Right renal cortex interstitium (tissue), 3 donors: ENCODE results near the gene TM9SF2. TPM values are rescaled to one million over a fixed set of nuclear protein-coding genes. Genes with fewer than 3 reads are reported as not detected.
"Not testable (repeated sequence)": the region's sequence is repeated elsewhere in the genome, so short reads cannot be mapped to it uniquely, and the experiment has no call there.

Experiments used
- DNase-seq, 3 donors: peaks; one replicate each; pipeline ENCODE4 v3.0.0-alpha.2; 2013; ENCODE audit warnings: low read depth in 3 of 3, low spot score in 2 of 3
- polyA plus RNA-seq, 3 donors: library from polyadenylated mRNA; unstranded; fragments of 120-200 nt; gene quantifications; one replicate each; pipeline ENCODE4 v1.2.1, GENCODE V29; 2013; ENCODE audit not compliant: insufficient read length in 3 of 3

TM9SF2 gene
- polyA plus RNA-seq, 3 donors, result 231 to 232 (median 232) TPM

DNA sequence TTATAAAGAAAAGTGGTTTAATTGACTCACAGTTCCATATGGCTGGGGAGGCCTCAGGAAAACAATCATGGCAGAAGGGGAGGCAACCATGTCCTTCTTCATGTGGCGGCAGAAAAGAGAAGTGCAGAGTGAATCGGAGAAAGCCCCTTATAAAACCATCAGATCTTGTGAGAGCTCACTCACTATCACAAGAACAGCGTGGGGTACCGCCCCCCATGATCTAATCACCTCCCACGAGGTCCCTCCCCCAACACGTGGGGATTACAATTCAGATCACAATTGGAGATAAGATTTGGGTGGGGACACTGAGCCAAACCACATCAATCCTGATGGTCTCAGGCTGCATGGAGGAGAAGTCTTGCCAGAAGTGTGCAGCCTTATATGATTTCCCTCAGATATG, 26.0 kb downstream of the TM9SF2 start:
- no peak for DNase-seq

DNA sequence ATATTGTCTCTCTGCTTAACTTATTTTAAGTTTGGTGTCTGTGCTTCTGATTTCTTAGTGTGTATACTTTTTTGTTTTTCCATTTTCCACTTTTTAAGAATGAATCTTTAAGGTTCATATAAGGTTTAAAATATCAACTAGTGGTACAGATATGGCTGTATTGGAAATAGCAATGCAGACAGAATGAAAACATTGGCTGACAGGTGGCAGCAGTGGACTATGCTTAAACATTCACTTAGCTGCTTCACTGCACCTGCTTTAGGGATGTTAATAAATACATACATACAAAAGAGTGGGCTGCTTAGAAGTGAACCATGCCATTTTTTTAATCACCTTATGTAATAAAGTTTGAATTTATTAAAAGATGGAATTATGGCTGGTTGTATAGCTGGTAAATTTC, 27.3 kb downstream of the TM9SF2 start:
- DNase-seq, result peak in 1 of 3 donors; percentile 13

DNA sequence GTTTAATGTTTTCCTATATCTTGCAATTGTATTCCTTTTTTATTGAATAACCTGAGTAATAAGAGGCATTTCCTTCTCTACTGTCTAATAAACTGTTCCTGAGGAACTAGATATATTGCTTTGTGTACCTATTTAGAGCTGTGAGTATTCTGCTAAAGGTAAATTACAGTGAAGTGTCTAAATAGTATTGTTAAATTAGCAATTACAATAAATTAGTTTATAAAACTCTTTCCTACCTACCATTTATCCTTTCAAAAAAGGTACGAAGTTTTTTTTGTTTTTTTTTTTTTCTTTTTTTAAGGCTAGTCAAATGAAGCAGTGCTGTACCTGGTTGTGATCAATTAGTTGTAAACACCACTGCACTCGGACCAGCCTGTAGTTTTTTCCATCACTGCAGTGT, 34.8 kb downstream of the TM9SF2 start:
- DNase-seq, result no peak

DNA sequence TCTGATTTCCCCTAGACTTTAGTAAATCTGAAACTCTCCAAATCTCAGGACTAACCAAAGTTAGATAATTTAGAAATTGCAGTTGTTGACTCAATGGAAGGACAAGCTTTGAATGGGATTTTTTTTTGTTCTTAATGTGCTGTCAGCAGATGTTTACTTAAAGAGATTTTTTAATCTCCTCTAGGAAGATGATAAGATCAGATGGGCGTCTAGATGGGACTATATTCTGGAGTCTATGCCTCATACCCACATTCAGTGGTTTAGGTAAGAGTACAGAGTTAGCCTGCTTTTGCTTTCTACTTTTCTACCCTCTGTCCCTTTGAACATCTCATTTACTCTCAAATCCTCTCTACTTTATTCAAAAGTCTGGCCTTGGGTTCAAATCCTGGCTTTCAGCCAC, 39.3 kb downstream of the TM9SF2 start:
- DNase-seq, result no peak

DNA sequence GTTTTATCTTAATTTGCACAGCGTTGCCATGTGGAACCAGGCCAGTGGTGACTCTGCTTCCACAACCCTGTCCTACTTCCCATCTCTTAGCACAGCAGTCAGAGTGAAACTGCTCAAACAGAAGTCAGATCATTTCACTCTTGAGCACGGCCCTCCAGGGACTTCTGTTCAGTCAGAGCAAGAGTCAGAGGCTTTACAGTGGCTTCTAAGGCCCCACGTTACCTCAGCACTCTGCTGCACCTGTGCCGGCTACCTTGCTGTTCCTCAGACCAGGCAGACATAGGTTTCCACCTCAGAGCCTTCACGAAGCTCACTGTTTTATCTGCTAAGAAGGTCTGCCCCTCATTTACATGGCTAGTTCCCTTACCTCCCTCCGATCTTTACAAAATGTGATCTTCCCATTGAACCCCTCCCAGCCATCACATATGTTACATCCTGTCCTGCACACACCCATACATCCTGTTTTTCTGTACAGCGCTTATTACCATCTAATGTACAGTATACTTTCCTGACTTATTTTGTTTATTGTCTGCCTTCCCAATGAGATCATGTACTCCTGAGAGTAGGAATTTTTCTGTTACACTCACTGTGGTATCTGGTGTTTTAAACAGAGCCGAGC, 41.6 kb downstream of the TM9SF2 start:
- no peak for DNase-seq

DNA sequence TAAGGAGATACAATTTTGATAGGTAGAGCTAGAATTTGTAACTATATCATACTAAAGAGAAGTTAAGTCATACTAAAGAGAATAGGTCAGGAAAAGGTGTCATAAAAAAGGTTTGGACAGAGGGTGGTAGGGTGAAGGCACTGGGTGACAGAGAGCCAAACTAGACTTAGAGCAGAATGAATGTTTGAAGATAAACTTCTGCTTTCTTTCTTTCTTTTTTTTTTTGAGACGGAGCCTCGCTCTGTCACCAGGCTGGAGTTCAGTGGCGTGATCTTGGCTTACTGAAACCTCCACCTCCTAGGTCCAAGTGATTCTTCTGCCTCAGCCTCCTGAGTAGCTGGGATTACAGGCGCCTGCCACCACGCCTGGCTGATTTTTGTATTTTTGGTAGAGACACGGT, 44.1 kb downstream of the TM9SF2 start:
- DNase-seq, result no peak

DNA sequence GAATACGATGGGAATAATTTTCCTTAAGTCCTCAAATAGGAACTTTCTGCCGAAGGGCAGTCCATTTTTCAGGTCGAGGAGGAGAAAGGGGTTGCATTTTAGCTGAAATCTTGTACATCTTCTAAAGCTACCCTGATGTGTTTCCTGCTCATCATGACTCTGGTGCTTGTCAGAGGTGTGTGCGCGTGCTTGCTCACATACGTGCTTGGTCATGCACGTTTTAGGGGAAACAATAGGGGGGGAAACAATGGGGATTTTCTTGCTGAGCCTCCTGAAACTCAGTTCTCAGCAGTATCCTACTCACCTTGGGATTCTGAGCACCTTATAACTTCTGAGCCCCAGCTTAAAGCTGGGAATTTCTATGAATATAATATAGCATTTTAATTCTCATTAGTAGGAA, 44.7 kb downstream of the TM9SF2 start:
- DNase-seq, result no peak

DNA sequence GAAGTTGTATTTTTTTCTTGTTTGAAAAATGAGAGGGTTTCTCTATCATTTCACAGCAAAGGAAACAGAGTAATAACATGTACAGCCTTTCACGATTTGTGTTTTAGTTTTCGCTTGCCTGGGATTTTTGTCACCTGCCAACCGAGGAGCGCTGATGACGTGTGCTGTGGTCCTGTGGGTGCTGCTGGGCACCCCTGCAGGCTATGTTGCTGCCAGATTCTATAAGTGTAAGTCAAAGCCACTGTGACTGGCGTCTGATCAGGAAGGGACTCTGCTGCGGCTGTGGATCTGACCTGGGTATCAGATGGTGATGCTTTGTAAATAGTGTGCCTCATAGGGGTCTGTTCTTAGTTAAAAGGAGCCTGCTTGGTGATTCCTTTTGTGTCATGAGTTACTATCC, 45.6 kb downstream of the TM9SF2 start:
- DNase-seq, result no peak

DNA sequence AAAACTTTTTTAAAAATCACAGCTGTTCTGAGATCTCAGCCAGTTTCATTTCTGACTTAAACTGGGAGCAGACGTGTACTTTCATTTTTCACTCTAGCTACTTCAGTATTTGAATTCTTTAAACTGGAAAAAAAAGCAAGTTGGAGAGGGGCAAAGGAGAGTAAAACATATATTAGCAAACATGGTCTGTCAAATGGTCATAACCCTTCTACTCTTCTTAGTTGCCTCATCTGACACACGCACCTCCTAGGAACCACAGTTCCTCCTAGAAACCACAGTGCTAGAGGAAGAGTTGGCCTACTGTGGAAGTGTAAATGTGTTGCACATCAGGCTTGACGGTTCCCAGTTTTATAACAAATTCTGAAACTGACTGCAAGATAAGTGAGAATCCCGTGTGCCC, 47.2 kb downstream of the TM9SF2 start:
- no peak for DNase-seq

DNA sequence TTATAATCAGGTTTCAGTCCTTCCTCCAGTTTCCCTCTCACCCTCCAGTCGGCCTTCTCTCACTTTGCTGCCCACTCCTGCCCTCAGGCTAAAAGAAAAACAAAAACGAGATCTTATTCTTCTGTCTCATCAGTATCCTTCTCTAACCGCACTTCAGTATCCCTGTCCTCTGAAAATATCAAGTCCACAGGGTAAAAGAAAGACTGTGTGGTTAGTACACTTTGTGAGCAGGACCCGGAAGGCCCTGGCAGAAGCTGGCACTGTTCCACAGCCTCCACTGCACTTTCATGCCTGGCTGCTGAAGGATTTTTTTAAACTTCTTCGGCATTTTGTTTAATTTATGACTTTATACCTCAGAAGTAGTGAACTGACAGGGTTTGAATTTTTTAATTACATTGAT, 51.8 kb downstream of the TM9SF2 start:
- no peak for DNase-seq

DNA sequence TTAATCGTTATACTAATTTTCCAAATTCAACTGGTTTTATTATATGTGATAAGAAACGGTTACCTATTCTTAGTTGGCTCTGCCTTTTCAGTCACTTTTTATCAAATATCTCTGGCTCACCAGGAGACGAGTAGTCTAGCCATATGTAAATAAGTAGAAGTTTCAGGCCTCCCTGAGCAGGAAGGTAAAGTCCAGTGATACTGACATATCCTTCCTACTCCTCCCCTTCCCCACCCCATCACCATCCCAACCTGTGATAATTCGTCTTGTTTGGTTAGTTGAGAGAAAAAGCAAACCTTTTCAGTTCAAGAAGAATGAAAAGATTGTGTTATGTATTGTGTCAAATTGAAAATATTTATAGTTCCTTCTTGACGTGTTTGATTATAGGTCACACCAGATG, 53.9 kb downstream of the TM9SF2 start:
- no peak for DNase-seq

DNA sequence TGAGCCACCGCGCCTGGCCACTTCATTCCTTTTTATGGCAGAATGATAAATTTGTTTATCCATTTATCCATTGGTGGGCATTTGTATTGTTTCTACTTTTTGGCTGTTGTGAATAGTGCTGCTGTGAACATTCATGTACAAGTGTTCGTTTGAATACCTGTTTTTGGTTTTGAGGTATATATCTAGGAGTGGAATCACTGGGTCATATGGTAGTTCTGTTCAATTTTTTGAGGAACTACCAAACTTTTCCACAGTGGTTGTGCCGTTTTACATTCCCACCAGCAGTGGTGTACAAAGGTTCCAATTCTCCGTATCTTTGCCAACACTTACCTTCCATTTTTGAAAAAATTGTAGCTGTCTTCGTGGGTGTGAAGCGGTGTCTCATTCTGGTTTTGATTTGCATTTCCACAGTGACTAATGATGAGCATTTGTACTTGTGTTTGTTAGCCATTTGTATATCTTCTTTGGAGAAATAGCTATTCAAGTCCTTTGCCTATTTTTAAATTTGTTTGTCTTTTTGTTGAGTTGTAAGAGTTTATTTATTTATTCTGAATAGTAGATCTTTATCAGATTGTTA, 55.7 kb downstream of the TM9SF2 start:
- no peak for DNase-seq

DNA sequence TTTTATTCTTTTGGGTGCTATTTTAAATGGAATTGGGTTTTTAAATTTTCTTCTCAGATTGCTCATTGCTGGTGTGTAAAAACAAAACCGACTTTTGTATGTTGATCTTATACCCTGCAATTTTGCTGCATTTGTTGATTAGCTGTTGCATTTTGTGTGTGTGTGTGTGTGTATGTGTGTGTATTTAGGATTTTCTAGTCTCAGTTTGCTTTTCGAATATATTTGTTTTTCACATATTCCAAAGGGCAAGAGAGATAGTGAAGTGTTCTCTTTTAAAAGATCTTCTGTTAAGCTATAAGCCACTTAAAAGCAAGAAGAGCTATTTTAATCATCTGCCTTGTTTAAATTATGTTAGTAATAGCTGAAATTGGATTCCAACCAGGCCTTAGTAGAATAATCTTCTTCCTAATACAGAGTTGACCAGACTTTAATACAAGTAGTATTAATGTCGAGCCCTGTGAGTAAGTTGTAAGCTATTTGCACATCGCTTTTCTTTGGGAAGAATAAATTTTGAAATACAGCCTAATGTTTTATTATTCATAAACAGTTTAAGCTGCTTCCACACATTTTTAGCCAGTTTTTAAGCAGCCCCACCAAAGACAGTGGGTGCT, 57.4 kb downstream of the TM9SF2 start:
- no peak for DNase-seq

DNA sequence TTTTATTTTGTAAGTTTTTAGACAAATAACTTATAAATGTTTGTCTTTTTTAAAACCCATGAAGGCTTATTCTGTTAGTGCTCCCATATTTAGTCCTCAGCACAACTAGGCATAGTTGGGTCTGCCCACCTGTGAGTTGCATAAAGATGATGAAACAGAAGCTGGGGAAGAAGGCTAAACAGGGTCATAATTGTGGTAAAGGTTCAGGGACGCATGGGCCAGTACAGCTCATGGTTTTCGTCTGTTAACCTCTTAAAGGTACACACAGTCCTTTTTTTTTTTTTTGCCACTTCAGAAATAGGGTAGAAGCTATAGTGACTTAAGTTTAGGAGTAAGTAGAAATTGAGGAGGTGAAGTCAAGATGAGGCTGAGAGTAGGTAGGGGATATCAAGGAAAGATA, 58.3 kb downstream of the TM9SF2 start:
- no peak for DNase-seq

DNA sequence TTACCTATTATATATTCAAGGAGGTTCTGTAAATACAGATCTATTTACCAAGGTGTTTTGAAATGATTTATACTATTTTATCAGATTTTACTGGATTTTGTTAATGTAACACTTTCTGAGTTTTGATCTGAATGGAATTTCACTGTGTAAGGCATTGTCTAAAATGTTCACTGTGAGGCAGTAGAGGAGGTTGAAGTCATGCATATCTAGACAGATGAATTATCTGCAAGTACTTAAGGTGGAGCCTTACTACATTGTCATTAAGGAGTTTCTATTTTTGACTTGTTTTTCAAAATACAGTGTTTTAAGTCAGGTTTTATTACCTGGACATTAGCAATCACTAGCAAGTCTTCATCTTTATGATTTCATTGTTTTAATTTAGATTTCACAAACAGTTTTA, 62.1 kb downstream of the TM9SF2 start:
- no peak for DNase-seq

DNA sequence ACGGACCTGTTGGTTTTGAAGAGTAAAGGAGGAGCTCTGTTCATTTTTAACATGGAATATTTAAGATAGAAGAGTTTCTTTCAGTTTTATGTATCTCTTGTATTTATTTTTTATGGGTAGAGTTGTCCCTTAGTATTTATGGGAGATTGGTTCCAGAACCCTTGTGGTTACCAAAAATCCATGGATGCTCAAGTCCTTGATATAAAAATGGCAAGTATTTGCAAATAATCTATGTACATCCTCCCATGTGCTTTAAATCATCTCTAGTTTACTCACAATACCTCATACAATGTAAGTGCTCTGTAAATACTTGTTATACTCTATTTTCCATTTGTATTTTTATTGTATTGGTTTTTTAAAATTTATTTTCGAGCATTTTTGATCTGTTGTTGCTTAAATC, 63.1 kb downstream of the TM9SF2 start:
- no peak for DNase-seq

DNA sequence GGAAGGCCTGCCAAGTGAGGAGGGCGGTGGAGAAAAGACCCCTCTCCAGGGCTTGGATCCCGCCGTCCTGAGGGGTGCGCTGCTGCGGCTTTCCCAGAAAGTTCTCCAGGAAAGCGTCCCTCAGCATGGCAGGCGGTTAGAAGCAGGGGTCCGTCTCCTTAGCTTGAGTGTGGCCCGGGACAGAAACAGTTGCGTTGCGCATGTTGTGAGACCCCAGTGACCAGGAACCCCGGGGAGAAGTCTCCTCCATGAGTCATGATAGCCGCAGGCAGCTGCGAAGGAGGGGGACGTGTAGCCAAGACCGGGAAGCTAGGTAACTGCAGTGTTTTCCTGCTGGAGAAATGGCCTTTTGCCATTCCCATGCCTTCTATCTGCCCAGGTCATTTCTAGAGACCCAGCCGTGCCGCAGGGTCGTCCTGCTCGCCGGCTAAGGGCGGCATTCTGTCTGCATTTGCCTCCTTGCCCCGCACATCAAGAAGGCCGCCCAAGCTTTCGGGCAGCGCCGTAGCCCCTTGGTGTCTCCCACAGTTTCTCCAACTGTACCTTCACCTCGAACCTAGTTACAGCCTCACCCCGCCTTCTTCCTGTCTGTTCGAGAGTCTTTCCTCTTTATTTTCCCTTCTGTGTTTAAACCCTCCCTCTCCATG, 64.3 kb downstream of the TM9SF2 start:
- no peak for DNase-seq

DNA sequence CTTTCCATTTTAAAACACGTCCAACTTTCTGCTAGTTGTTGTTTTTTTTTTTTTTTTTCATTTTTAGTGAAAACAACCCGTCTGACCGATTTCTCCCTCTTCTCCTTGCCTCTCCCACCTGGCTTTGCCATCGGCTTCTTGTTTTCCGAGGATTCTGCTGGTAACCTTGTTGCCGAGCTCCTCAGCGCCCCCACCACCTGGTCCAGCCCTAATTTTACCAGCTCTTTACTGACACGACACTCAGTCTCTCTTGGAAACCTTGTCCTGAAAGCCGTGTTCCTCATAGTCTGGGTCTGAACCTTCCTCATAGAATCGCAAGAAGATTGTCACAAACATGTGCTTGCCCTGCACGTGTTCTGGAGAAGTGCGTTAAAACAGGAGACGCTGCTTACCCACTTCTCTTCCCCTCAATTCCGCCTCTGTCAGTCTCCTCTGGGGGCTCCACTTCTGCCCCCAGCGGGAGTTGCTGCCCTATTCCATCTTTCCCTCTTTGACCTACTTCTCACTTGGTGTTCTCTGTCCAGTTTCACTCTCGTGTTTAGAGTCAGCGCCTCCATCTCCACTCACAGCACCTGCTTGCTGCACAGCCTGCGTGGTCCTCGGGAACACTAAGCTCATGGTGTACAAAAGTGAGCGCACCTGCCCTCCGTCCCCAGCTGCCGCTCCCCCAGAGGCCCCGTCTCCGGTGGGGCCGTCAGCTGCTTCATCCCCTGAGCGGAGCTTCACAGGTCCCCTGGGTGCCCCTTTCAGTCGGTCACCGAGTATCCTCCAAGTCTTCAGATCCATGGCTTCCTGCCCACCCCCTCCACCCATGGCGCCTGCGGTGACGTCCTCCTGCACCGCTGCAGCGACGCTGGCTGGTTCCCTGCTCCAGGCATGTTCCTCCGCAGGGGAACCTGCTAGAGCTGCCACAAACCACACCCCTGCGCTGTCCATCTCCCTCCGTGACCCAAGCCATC, 65.1 kb downstream of the TM9SF2 start:
- DNase-seq, result no peak

DNA sequence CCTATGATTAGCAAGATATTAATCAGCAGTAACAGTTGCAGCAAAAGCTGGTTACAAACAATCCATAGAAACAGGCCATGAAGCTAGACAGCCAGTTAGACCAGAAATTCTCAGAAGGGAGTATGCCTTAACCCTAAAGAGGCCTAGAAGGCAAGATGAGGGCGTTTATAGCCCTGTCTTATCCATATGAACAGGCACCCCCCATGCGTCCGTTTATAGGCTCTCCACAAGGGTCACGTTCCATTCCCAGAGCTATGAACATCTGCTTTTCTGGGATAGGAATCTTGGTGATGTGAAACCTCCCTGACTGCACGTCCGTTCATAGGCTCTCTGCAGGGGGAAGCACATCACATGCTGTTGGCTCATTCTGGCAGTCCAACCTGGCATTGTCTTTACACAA, 67.6 kb downstream of the TM9SF2 start:
- not testable (repeated sequence) for DNase-seq

DNA sequence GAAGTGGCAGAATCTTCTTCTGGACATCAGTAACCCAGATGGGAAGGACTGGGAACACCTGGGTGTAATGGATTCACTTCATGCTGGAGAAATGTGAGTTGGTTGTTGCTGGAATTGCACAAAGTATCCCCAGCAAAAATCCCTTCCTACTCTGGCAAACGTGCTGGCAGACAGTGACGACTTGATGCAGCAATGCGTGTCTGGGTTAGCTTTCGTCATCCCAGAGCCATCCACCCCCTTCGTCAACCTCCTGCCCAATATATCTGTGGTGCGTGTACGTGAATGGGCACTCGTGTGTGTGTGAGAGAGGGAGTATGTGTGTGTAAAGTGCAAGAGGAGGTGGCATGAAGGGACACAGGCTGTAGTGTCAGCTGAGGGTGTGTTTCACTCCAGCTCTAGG, 70.9 kb downstream of the TM9SF2 start:
- DNase-seq, result no peak

DNA sequence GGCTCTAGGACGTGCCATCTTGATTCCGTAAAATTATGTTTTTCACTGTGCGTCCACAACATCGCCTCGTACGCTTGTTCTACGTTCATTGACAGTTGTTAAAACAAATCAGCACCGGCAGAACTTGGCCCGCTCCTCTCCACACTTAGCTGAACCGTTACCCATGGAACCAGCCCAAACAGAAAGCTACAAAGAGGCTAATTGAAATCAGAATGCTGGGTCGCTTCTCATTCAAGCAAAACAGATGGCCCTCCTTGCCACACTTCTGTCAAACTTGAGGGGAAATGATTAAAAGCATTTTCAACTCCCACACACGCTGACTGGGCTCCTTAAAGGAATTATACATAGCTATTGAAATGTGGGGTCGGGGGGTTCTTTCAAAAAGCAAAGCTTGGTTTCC, 71.6 kb downstream of the TM9SF2 start:
- DNase-seq, result no peak
